Left hindlimb (tissue), 1 donor: ENCODE results near the gene SLC25A38.
"Not testable (repeated sequence)": the region's sequence is repeated elsewhere in the genome, so short reads cannot be mapped to it uniquely, and the experiment has no call there.

Source experiments
- DNase-seq: peaks from one replicate; pipeline ENCODE4 v3.0.0-alpha.2; 2018

The SLC25A38 gene

DNA sequence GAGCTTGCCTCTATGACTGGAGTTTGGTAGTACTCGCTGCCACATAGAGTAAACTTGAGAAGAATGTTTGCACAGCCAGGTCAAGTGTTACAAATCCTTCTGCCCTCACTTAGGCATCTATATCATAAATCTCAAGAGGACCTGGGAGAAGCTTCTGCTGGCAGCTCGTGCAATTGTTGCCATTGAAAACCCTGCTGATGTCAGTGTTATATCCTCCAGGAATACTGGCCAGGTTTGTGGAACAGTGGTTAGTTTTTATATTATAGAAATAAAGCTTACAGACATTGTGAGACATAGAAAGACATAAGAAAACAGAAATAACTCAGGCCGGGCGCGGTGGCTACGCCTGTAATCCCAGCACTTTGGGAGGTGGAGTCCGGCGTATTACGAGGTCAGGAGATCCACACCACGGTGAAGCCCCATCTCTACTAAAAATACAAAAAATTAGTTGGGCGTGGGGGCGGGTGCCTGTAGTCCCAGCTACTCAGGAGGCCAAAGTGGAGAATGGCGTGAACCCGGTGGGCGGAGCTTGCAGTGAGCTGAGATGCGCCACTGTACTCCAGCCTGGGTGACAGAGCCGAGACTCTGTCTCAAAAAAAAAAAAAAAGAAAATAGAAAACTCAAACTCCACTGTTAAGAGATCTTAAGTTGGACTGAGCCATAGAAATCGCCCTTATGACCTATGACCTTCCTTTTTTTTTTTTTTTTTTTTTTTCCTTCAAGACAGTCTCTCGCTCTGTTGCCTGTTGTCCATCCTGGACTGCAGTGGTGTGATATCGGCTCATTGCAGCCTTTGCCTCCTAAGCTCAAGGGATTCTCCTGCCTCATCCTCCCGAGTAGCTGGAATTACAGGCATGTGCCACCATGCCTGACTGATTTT is 25.6 kb downstream of the SLC25A38 start:
- no peak for DNase-seq

DNA sequence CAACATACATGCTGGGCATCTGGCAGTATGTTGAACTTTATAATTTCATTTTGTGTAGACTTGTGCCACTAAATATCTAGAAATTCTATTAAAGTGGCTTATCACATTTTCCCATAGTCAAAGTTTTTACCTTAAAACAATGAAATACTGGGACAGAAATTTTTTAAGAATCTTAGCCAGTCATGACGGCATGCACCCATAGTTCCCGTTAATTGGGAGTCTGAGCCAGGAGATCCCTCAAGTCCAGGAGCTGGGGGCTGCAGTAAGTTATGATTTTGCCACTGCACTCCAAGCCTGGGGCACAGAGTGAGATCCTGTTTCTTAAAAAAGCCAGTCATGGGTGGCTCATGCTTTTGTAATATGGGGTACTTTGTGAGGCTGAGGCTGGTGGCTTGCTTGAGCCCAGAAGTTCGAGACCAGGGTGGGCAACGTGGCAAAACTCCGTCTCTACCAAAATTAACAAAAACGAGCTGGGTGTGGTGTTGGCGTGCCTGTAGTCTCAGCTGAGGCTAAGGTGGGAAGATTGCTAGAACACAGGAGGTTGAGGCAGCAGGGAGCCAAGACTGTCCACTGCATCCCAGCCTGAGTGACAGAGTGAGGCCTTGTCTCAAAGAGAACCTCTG is 26.5 kb downstream of the SLC25A38 start:
- no peak for DNase-seq

DNA sequence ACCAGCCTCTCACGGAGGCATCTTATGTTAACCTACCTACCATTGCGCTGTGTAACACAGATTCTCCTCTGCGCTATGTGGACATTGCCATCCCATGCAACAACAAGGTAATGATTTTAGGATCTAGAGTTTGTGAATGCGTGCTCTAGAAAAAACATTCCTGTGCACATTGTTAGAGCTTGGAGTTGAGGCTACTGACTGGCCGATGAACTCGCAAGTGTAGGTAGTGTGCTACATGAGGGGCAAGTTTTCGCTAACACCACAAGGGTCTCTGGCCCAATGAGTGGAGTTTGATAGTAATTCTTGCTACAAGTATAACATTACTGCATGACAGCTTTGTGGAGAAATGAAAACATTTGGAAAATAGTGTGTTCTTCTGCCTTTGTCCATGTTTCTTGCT is 27.7 kb downstream of the SLC25A38 start:
- DNase-seq = no peak

DNA sequence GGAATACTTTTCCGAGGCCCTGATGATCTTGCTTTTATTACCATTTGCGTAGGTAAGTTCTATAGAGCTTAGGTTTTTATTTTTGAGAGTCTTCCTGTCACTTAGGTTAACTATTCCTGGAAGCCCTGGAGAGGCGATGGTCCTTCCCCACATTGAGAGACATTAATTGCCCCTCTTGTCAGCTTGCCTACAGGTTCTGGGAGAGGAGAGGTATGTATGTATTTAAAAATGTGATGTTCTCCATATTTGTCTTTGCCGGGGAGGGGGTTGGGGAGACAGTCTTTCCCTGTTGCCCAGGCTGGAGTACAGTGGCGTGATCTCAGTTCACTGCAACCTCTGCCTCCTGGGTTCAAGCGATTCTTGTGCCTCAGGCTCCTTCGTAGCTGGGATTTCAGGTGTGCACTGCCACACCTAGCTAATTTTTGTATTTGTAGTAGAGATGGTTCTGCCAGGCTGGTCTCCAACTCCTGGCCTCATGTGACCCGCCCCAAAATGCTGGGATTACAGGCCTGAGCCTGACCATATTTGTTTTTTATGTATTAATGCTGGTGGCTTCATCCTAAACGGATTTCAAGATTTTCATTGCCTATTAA is 29.6 kb downstream of the SLC25A38 start:
- no peak for DNase-seq

DNA sequence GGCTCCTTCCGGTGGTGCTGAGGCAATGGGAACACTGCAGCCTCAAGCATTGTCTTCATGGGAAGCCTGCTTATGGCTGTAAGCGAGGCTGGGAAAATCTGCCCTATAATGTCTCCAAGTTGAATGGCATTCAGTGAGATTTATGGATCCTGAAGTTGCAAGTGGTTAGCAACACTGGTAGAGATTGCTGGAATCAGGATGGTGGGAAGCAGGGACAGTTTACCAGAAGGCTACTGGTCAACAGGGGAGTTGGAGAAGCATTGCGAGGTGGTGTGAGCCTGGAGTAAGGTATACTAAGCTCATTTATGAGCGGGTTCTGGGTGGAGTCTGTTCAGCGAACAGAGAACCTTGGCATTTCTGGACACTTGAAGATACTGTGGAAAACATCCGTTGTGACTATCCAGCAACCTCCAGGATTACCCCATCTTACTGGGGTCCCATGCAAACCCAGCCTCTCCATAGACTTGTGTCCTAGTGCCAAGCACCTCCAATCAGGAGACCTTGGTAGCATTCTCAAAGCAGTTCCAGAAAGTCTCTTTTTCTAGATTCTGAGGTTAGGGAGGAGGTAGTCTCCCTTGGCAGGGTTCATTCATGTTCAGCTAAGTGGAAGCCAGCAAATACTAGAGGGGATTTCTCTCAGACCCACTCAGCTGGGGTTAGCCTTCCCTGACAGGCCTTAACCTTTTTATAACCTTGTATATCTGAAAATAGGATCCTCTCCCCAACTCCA is 30.7 kb downstream of the SLC25A38 start:
- DNase-seq = no peak

DNA sequence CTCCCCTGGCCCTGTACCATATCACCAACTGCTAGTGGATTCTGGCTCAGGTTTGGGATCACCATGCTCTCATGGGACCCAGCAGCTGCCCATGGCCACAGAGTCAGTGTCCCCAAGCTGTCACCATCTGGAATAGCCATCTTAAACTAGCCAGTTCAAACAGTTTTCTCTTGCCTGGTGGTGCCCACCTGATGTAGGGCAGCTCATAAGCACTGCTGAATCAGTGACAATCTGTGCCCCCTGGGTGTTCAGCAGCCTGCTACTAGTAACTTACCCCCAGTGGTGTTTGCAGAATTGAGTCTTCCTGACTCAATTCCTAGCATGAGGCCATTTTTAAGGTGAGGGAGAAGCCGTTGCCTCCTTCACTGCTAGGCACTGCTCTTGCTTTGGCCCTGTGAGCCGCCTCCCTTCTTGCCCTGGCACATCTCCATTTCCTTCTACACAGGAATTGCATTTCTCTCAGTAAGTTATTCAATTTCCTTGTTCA is 31.3 kb downstream of the SLC25A38 start:
- no peak for DNase-seq

DNA sequence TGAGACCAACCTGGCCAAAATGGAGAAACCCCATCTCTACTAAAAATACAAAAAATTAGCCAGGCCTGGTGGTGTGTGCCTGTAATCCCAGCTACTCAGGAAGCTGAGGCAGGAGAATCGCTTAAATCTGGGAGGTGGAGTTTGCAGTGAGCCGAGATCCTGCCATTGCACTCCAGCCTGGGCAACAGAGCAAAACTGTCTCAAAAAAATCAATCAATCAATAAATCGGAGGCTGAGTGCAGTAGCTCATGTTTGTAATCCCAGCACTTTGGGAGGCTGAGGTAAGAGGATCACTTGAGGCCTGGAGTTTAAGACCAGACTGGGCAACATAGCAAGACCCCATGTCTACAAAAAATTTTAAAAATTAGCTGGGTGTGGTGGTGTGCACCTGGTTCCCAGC is 32.1 kb downstream of the SLC25A38 start:
- DNase-seq = not testable (repeated sequence)

DNA sequence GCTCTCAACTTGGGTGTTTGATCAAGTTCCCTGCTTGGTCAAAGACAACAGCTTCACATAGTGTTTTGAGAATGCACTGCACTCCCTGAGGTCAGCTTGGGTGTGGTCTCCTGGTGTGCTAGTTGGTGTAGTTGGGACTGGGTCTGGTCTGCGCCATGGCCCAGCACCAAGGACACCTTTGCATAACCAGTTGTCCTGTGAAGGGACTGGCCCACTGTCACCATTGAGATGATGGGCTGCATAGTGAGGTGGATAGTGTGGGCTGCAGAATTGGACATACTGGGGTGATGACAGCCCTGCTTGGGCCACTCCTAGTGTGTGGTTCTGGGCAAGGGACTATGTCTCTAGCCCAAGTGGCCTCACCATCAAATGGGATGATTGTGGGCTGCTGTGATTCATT is 32.8 kb downstream of the SLC25A38 start:
- DNase-seq = no peak

DNA sequence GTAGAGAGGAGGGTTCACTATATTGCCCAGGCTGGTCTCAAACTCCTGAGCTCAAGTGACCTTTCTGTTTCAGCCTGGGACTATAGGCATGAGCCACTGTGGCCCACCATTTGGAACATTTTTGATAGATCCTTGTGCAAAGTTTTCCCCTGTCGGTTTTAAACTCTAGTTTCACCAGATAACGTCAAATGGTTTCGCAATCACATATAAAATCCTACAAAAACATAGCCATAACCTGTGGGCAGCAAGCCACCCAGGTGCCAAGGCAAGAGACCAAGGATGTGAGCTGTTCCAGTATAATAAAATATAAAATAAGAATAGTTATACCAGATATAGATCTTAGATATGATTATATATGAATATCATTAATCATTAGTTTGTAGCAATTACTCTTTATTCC is 33.8 kb downstream of the SLC25A38 start:
- not testable (repeated sequence) for DNase-seq

DNA sequence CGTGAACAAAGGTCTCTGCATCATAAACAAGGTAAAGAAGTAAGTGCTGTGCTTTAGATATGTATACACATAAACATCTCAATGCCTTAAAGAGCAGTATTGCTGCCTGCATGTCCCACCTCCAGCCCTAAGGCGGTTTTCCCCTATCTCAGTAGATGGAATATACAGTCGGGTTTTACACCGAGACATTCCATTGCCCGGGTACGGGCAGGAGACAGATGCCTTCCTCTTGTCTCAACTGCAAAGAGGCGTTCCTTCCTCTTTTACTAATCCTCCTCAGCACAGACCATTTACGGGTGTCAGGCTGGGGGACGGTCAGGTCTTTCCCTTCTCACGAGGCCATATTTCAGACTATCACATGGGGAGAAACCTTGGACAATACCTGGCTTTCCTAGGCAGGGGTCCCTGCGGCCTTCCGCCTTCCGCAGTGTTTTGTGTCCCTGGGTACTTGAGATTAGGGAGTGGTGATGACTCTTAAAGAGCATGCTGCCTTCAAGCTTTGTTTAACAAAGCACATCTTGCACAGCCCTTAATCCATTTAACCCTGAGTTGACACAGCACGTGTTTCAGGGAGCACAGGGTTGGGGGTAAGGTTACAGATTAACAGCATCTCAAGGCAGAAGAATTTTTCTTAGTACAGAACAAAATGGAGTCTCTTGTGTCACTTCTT is 35.5 kb downstream of the SLC25A38 start:
- not testable (repeated sequence) for DNase-seq

DNA sequence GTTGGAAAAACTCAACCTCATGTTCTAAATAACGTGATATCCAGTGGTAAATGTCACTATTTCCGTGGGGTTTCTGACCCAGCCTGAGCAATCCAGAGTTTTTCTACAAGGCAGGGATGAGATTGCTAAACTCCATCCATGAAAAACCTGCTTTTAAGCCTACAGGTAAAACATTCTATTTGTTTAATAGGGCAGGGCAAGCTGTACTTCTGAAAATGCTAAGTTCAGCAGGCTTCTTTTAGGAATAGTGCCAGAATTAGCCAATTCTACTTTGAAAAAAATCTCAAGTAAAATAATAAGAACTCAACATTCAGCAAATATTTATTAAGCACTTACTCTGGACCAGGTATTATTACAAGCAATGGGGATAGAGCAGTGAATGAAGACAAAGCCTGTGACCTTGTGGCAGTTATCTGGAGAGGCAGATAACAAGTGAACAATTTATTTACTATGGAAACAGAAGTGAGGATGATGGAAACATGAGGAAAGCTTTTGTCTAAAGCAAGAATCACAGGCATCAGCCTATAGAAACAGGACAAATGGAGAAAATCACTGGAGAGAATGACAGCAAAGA is 36.7 kb downstream of the SLC25A38 start:
- DNase-seq = no peak

DNA sequence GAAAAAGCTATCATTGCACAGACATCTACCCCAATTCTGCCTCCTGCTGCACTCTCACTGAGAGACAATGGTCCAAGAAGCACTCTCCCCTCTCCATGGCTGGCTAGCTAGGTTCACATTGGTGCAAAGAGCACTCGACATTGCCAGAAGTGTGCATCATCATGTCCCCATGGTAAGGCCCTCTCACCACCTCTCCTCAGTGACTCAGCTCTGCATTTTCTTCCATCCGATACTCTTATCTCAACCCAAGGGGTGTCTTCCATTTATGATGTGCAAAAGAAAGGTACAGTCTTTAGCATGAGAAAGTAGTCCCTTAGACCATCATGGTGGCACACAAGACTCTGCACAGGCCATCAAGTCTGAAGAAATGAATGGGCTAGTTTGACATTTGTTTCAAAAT is 37.4 kb downstream of the SLC25A38 start:
- DNase-seq = no peak

DNA sequence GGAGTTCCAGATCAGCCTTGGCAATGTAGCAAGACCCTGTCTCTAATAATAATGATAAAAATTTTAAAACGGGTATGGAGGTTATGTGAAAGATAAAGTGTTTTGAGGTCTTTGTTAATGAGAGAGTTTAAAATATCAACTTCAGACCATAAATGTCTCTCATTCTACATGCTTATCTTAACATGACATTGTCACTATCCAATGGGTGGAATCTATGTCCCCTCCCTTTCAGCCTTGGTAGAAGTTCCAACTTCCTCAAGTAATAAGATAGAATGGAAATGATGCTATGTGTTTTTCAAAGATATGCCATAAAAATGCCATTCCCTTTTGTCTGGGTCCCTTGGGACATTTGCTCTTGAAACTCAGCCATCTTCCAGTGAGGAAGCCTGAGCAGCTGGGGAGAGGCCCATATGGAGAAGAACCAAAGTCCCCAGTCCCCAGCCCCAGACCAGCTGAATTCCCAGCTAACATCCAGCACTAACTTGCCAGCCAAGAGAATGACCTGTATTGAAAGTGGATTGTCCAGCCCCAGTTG is 40.3 kb downstream of the SLC25A38 start:
- DNase-seq = no peak

DNA sequence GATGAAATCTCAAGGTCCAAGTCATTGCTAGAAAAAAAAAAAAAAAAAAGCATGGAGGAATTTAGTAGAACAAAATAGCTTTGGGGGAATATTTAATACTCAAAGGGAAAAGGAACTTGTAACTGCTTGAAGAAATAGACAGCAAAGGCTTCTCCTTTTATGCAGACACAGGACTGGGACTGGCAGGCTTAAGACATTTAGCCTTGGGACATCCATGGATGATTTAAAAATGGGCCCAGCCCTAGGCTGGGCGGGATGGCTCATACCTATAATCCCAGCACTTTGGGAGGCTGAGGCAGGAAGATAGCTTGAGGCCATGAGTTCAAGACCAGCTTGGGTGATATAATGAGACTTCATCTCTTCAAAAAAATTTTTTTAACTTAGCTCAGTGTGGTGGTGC is 43.1 kb downstream of the SLC25A38 start:
- DNase-seq = no peak

DNA sequence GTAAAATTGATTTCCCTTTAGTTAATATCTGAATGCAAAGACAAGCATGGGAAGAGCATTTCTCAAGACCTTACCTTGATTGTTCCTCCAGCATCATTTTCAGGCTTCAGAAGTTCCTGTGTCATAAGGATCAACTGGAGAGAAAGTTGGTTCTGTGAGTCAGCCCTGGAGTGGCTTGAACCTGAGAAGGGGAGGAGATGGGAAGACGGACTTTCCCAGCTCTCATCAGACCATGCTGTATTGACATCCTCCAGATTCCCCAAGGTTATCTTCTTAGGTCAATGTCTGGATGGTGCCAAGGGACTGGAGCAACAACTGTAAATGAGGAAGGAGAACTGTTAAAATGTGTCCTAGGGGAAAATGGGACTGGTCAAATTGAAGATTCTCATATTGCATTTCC is 44.3 kb downstream of the SLC25A38 start:
- DNase-seq = no peak

DNA sequence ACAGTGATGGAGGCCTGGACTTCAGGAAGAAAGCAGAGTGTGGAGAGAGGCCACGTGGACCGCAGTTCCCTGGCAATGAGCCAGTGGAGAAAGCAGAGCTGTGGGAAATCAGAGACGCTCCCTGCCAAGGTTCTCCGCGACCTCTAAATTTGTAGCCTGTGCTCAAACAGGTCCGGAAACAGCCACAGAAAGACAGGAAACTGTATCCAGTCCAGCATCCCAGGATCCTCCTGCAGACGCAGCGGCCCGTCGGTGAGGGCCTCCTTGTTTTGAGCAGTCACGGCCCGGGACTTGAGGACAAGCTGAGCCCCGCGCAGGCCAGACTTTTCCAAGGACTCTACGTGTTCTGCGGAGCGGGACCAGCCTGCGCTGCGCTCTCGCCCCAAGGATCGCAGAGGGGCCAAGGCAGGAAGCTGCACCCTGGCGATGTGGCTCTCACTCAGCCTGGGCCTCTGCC is 45.6 kb downstream of the SLC25A38 start:
- DNase-seq = no peak

DNA sequence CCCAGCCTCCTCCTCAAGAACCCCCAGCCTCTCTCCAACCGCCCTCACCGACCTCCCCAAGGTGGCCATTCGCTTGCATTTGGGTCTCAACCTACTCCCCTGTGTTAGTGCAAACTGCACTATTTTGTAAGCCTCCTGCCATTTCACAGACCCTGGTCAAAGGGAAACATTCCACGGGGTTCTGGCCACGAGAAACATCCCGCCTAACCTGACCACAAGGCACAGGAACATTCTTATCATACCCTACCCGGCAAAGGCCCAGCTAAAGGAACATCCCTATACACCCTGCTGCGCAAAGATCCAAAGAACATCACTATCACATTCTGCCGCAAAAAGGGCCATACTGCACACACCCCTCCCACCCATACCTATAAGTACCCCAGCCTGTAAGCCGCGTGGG is 46.3 kb downstream of the SLC25A38 start:
- DNase-seq = no peak

DNA sequence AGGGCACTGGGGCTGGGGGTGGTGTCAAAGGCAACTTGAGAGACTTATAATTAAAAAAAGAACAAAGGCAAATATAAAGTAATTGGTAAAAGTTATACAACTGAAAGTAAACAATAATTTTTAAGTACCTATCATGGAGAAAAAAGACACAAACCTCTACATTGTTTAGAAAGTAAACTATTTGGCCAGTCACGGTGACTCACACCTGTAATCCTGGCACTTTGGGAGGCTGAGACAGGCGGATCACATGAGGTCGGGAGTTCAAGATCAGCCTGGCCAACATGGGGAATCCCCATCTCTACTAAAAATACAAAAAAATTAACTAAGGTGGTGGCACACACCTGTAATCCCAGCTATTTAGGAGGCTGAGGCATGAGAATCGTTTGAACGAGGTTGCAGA is 49.2 kb downstream of the SLC25A38 start:
- no peak for DNase-seq

DNA sequence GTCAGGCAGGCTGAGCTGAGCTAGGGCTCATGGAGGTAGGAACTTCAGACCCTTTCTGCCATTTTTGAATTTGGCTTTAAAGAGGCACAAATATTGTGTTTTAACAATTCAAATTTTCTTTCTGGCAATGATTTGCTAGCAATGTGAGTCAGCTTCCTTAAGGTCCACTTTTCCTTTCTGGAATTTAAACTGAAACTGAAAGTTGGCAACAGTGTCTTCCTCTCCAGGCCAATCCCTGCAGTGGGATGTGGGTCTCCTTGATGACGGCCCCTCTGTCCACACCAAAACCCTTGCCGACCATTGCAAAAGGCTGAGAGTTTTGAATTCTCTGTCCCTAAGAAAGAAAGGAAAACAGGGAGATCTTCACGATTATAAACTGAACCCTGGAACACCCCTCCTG is 50.5 kb downstream of the SLC25A38 start:
- DNase-seq = no peak

DNA sequence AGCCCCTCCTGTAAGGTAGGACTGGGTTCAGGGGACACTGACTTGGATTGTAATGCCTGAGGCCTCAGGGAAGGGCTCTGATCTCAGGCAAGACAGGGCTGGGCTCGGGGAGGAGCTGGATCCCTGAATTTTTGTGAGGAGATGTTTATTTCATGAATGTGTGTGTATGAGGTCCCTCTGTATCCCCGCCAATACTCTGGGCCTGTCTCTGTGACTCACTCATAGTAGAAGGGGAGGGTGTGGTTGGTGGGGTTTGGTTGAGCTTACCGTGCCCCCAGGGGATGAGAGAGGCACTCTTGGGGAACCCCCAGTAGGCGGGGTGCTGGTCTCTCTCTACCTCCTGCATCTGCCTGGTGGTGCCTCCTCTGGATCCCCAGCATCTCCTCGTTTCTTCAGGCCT is 51.4 kb downstream of the SLC25A38 start:
- DNase-seq = no peak

DNA sequence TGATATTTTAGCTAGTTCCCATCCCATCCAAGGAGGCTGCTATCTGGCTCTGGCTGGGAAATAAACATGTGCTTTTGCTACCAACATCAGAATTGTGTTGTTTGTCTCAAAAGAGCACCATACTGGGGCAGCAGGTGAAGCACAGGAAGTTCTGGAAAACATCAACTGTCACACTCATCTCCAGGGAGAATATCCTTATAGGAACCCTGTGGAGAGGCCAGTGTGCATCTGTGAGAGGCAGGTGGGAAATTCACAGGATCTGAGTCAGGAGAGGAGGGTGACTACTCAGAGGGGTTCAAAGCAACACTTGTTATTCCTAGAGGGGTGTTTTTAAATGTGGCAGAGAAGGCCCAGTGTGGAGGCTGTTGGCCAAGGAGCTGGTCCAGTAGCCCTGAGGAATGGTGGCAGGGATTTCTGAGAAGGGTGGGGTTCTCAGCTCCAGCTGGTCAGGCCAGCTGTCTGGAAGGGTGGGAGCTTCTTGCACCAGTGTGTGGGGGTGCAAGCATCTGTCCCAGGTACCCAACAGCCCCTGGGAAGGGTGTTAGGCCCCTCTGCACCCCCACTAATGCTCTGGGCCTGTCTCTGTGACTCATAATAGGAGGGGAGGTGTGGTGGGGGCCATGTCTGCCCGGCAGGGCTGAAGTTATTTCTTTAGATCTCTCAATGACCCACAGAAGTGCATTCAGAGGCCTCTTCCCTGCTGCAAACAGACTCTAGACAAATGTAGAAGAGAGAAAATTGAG is 52.0 kb downstream of the SLC25A38 start:
- DNase-seq = no peak
